HG03103 (cell line): ENCODE data around the gene TCF4.
"Not testable (repeated sequence)": the region's sequence is repeated elsewhere in the genome, so short reads cannot be mapped to it uniquely, and the experiment has no call there.

Source experiments
- ATAC-seq: cut with Tn5 transposase; IDR thresholded peaks from one replicate; pipeline ENCODE4 v1.9.1; 2021; ENCODE audit warnings: low read depth; ENCODE audit not compliant: unreplicated experiment

Gene TCF4

GRCh38 chr18:55479656-55480420 is 108.2 kb downstream of the TCF4 start:
- ATAC-seq, result no peak

- peak; percentile 33 for ATAC-seq
These were observed 110.0 kb downstream of the TCF4 start for GRCh38 chr18:55477860-55478581.

DNA sequence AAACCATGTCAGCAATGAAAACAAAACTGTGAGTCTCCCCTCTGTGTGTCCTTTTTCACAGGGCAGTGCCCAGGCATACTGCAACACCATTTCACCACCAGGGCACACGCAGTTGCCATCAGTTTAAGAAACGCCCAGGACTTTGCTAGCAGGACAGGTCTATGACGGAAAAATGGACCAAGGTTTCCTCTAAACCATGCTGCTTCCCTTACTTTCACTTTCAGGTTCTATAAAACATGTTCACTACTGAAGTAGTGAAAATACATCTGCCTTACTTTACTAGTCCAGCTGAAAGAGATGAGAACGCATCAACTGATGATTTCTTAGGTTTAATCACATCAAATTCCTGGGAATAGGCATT is 110.5 kb downstream of the TCF4 start:
- peak; percentile 87 for ATAC-seq

DNA sequence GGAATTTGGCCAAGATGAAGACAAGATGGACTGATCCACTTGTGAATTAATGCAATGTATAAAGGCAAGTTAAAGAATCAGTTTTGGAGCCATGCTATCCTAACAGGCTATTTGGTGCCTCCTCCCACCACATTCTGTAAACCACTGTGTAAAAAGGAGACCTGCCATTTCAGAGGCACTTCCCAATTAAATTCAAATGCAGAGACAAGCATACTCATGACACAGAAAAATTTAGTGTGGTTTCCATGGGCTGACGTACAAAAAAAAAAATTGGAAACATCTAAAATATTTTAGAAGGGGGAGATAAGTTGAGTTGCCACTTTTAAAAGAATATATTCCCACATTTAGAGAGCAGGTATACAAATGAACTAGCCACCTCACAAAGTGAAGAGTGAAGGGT is 112.1 kb downstream of the TCF4 start:
- ATAC-seq, result no peak

GRCh38 chr18:55475467-55475866 is 112.5 kb downstream of the TCF4 start:
- ATAC-seq, result no peak

GRCh38 chr18:55473560-55473959 is 114.4 kb downstream of the TCF4 start:
- ATAC-seq, result no peak

- ATAC-seq, result no peak
These were observed 114.9 kb downstream of the TCF4 start for GRCh38 chr18:55473058-55473457.

DNA sequence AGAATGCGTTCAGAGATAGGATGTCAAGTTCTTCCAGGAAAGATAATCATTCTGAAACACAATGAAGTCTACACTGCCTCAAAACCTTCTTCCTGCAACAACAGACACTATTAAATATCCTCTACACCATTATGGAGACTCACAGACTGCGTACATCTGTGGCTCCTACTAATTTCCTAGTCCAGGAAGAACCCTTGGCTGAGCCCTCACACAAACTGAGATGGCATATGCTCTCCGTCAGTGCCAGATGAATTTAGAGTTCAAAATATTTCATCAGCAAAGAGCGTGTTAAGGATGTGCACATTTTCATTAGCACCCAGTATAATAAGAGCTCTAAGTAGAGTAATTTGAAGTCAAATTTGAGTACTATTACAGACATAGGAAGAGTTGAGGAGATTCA is 117.2 kb downstream of the TCF4 start:
- no peak for ATAC-seq

DNA sequence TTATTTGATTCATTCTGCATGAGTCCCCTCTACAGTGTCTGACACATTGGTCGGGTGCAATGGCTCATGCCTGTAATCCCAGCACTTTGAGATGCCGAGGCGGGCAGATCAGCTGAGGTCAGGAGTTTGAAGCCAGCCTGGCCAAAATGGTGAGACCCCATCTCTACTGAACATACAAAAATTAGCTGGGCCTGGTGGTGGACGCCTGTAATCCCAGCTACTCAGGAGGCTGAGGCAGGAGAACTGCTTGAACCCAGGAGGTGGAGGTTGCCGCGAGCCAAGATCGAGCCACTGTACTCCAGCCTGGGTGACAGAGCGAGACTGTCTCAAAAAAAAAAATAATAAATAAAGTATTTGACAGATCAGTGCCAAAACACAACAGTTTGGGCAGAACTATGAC is 118.9 kb downstream of the TCF4 start:
- not testable (repeated sequence) for ATAC-seq

GRCh38 chr18:55466789-55467188 is 121.2 kb downstream of the TCF4 start:
- no peak for ATAC-seq

DNA sequence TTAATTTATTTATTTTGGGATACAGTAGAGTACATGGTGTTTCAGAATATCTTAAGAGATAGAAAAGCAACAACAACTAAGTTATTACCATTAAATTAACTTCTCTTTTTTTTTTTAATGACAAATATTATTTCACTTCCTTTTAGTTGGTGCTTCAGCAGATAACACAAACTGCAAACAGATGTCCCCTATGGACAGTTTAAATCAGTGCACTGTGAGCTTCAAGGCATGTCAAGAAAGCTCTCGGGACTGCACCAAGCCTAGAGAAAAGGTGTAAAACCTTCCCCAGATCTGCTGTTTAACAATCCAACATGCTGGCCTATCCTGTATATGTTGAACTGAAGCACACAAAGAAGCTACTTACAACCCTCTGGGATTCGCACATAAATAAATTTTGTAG is 122.7 kb downstream of the TCF4 start:
- ATAC-seq, result no peak

DNA sequence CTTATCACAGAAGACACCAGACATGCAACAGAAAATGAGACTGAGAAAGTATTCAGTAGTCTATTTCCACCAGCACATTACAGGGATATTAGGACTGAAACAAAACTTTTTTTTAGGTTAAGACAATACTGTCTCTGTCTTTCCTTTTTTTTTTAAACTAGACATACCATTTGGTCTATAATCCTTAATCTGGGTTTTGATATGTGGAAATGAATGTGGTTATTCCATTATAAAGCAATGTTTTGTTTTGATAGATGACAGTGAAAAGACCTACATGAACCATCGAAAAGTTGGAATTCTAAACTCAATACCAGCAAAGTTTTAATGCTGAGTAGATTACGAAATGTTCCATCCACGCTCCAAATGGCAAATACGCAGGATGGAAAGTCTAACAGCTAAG is 123.4 kb downstream of the TCF4 start:
- no peak for ATAC-seq

- ATAC-seq, result no peak
These were observed 125.3 kb downstream of the TCF4 start for GRCh38 chr18:55462652-55463051.

GRCh38 chr18:55461848-55462247 is 126.1 kb downstream of the TCF4 start:
- no peak for ATAC-seq

- no peak for ATAC-seq
These were observed 129.4 kb downstream of the TCF4 start for GRCh38 chr18:55458456-55459203.

- ATAC-seq, result no peak
These were observed 131.0 kb downstream of the TCF4 start for GRCh38 chr18:55457028-55457427.

GRCh38 chr18:55455938-55456337 is 132.1 kb downstream of the TCF4 start:
- ATAC-seq, result no peak

DNA sequence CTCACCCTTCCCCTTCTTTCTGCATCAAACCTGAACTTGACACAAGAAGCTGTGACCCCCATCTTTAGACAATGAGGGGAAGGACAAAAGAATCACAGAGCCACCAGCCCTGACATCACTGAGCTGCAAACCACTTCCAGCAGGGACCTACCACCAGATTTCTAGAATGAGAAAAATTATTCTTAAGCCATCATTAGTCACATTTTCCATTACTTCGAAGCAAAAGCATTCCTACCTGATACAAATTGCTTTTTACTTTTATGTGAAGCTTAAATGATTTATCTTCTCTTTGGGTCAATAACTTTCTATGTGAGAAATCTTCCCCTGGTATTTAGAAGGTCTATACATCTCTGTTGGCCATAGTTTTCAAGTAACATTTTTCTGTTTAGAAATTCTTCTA is 134.8 kb downstream of the TCF4 start:
- ATAC-seq, result no peak

DNA sequence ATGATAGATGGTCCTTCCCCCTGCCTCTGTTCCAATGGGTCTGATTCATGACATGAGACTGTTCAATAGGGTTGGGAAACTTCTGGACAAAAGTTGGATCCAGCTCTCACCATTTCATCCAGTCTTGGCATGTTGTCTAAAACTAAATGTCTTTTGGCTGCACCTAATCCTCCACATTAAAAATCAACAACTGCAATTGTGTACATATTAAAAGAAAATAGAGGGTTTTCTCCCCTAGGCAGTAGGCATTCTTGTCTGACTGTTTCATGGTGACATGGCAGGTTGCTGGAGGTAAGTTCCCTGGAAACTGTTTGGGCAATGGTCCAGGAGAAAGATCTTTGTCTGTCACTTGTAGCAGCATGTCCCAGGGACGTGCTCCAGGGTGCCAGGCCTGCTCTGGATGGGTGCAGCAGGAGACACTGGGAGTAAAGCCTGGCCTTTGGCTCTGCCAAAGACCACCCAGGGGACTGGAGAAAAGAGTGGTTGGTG is 135.8 kb downstream of the TCF4 start:
- ATAC-seq, result no peak

GRCh38 chr18:55449412-55450140 is 138.4 kb downstream of the TCF4 start:
- no peak for ATAC-seq

GRCh38 chr18:55448420-55448819 is 139.6 kb downstream of the TCF4 start:
- no peak for ATAC-seq
